Measurements from ENCODE around the gene SPIN1.

DNA sequence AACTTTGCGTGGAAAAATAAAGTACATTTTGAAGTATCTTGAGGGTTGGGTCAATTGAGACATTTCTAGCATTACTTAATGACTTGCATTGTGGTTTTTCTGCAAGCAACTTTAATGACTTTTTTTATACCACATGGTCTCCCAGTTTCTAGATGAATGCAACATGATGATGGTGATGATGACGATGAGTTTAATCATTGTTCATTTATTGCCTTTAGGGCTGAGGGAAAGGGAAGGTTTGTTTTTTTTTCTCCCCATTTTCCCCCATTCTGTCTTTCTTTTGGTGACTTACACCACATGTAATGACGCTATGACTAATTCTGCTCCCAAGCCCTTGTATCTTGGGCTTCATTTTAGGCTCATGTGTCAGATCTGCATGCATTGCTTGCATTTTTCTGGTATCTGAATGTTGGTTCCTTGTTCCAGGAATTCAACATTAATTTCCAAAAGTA is 89.1 kb downstream of the SPIN1 start:
- TF ChIP-seq ZNF274 (IDR thresholded peaks at IDR 0.05; ENCODE audit: low read depth, low read length), result no peak
- TF ChIP-seq YY1 (IDR thresholded peaks at IDR 0.05; ENCODE audit: insufficient read depth, insufficient read length), result no peak

Data from NT2/D1 (cell line).